HG02763 (cell line): ENCODE measurements around the gene MMP15.
"Not testable (repeated sequence)": the region's sequence is repeated elsewhere in the genome, so short reads cannot be mapped to it uniquely, and the experiment has no call there.

Experiments
- ATAC-seq: cut with Tn5 transposase; IDR thresholded peaks from one replicate; pipeline ENCODE4 v1.9.1; 2021; ENCODE audit warnings: mild to moderate bottlenecking, moderate library complexity; ENCODE audit not compliant: unreplicated experiment

Gene MMP15

DNA sequence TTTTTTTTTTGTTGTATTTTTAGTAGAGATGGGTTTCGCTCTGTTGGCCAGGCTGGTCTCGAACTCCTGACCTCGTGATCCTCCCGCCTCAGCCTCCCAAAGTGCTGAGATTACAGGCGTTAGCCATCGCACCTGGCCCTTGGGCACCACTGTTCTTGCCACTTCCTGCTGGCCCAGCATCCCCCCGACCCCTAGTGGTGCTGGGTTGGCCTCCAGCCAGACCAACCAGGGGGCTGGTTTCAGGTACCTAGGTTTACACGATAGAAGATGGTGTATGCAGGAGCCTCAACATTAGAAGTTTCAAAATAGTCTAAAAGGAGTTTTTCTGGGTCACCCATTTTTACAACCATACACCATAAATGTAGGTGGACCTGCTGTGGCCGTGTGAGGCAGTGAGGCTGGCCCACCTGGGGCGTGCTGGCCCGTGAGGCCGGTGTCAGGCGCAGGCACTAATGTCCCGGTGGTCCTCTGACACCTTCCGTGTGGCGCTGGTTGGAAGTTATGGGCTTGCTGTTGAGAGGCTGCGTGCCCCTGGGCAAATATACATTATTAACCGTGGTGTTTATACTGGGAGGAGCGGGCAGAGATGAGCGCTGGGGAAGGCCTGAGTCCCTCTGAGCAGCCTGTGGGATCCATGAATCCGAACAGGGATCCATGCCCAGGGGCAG, 60.2 kb downstream of the MMP15 start:
- no peak for ATAC-seq

DNA sequence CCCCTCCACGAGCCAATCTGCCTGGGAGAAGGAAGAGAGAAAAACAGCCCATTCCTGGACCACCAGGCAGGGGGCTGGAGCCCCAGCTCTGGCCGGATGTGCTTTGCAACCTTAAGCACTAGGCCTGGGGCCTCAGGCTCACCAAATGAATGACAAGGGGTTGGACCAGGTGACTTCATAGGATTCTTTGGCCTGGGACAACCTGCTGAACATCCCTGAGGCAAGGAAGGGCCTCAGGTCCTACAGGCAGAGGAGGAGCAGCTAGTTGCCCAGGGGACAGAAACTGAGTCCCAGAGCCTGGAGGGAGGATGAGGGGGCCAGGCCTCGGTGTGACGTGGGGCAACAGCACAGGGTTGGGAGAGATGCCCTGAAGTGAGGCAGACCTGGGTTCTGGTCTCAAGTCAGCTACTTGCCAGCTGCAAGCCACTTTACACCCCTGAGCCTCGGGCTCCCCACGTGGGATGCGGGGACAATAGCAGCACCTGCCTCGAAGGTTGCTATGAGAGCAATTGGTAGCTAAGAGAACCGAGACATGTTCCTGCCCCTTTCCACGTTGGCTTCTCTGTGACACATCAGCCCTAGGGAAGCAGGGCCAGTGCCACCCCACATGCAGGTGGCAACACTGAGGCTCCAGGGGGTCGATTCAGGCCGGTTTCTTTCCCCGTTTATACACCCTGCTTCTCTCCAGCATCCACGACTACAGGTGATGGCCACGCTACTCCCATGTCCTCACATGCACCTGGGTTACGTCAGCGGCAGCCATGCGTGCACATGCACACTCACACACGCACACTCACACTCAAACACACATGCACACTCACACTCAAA, 61.0 kb downstream of the MMP15 start:
- no peak for ATAC-seq

- ATAC-seq: no peak
These were observed 61.8 kb downstream of the MMP15 start for GRCh38 chr16:58087209-58087913.

DNA sequence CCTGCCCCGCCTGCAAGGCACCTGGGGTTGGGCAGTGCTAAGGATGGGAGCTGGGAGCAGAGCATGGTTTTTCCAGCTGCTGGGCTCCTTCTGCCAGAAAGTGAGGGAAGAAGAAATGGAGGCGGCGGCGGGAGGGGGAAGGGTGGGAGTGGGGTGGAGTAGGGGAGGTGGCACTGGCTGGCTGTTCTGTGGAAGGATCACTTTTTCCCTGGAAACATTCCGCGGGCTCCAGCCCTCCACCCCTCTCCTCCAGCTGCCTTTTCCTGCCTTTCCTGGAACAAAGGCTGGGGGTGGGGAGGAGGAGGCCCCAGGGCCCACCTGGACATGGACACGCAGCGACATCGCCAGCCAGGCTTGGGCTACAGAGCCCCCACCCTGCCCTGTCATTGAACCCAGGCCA, 62.5 kb downstream of the MMP15 start:
- ATAC-seq: no peak

DNA sequence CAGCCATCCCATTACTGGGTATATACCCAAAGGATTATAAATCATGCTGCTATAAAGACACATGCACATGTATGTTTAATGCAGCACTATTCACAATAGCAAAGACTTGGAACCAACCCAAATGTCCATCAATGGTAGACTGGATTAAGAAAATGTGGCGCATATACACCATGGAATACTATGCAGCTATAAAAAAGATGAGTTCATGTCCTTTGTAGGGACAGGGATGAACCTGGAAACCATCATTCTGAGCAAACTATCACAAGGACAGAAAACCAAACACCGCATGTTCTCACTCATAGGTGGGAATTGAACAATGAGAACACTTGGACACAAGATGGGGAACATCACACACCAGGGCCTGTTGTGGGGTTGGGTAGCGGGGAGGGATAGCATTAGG, 64.8 kb downstream of the MMP15 start:
- not testable (repeated sequence) for ATAC-seq

- ATAC-seq: no peak
These were observed 68.5 kb downstream of the MMP15 start for GRCh38 chr16:58094026-58094425.

DNA sequence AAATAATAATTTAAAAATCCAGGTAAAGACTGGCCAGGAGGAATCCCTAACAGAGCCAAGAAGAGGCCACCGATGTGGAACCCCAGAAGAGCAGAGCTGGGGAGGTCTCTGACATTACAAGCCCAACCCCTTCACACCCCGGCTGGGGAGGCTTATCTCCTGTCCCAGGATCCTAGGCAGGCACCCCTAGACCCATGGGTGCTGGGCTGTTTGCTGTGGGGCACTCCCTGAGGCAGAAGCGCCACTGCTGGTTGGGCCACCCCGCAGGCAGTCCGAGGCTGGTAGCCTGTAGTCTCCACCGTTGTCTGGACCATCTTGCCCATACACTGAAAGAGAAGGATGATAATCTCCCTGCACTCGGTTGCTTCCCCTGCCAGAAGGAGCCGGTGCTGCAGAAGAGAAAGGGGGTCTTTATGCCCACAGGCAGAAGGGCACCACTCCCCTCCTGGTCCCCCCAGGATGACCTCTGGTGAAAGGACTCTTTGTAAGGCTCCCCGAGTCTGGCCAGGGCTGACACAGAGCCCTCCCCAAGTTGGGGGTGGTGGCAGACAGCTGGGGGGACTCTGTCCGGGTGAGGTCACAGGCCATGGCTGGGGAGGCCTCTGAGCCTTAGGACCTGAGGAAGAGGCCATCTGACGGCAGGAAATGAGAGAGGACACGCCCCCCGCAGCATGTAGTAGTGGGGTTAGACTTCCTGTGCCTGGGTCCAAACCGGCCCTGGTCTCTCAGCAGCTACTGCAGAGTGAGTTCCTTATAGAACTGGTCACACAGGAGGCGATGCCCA, 69.4 kb downstream of the MMP15 start:
- ATAC-seq: no peak

GRCh38 chr16:58095575-58095960, 70.0 kb downstream of the MMP15 start:
- ATAC-seq: not testable (repeated sequence)

- ATAC-seq: no peak
These were observed 70.7 kb downstream of the MMP15 start for GRCh38 chr16:58096249-58096648.
